Measurements from ENCODE around the gene MED27.
A peak's percentile ranks its signal among the peaks of the same experiment; 100 is the strongest.
"Not testable (repeated sequence)": the region's sequence is repeated elsewhere in the genome, so short reads cannot be mapped to it uniquely, and the experiment has no call there.

The MED27 gene

GRCh38 chr9:132020272-132020671 lies 59.4 kb downstream of the MED27 start:
- DNase-seq = no peak

- DNase-seq = no peak
Observed at GRCh38 chr9:132019702-132020101, 60.0 kb downstream of the MED27 start.

GRCh38 chr9:132018957-132019405 lies 60.7 kb downstream of the MED27 start:
- peak in 24 of 51 donors; percentile 10 to 66 (median 30) for DNase-seq

- DNase-seq = no peak
Observed at GRCh38 chr9:132016456-132016855, 63.2 kb downstream of the MED27 start.

- DNase-seq = no peak
Observed at GRCh38 chr9:132015866-132016265, 63.8 kb downstream of the MED27 start.

GRCh38 chr9:132014218-132014805 lies 65.4 kb downstream of the MED27 start:
- no peak for DNase-seq

- DNase-seq = no peak
Observed at GRCh38 chr9:132012704-132013357, 66.8 kb downstream of the MED27 start.

- no peak for DNase-seq
Observed at GRCh38 chr9:132011896-132012295, 67.8 kb downstream of the MED27 start.

GRCh38 chr9:132011309-132011708 lies 68.4 kb downstream of the MED27 start:
- no peak for DNase-seq

- not testable (repeated sequence) for DNase-seq
Observed at GRCh38 chr9:132010201-132010600, 69.5 kb downstream of the MED27 start.

- DNase-seq = no peak
Observed at GRCh38 chr9:132008855-132009812, 70.5 kb downstream of the MED27 start.

- no peak for DNase-seq
Observed at GRCh38 chr9:132008184-132008803, 71.4 kb downstream of the MED27 start.

GRCh38 chr9:132007371-132008025 lies 72.2 kb downstream of the MED27 start:
- DNase-seq = no peak

- peak in 1 of 51 donors; percentile 31 for DNase-seq
Observed at GRCh38 chr9:132006677-132007370, 72.8 kb downstream of the MED27 start.

GRCh38 chr9:132005899-132006298 lies 73.8 kb downstream of the MED27 start:
- peak in 1 of 51 donors; percentile 19 for DNase-seq

- DNase-seq = no peak
Observed at GRCh38 chr9:132004323-132004722, 75.3 kb downstream of the MED27 start.

- no peak for DNase-seq
Observed at GRCh38 chr9:132003896-132004295, 75.8 kb downstream of the MED27 start.

GRCh38 chr9:132003319-132003704 lies 76.4 kb downstream of the MED27 start:
- DNase-seq = no peak

- DNase-seq = peak in 1 of 51 donors; percentile 13
Observed at GRCh38 chr9:132002643-132003318, 76.9 kb downstream of the MED27 start.

- no peak for DNase-seq
Observed at GRCh38 chr9:132001567-132001966, 78.1 kb downstream of the MED27 start.

Measured in hypothalamus (tissue), 51 donors.